AG04449 (cell line): ENCODE results near the gene ZNF609.

Experiments used
- CTCF ChIA-PET: fragments of 350-600 bp; formaldehyde crosslinking; extraction: SDS; loops from one replicate; lab custom pipeline; 2021; ENCODE audit warnings: antibody characterized with exemption; lab: Yijun Ruan, JAX
- POLR2A ChIA-PET: fragments of 400-600, 350-600 bp; formaldehyde crosslinking; extraction: SDS; loops from one replicate; lab custom pipeline; 2020; ENCODE audit warnings: antibody characterized with exemption, inconsistent platforms; lab: Yijun Ruan, JAX
- DNase-seq: peaks from one replicate; pipeline ENCODE4 v3.0.0-alpha.2; 2010; ENCODE audit warnings: low read depth, low spot score
- H3K4me3 ChIP-seq: 2 replicates; pipeline ENCODE4 v1.5.1; 2011; ENCODE audit warnings: low read depth, mild to moderate bottlenecking, control low read depth, low read length
- CTCF ChIP-seq: IDR thresholded peaks from one replicate; pipeline ENCODE4 v1.5.1; 2011; ENCODE audit warnings: mild to moderate bottlenecking, moderate library complexity, low read length, control low read depth, inconsistent platforms; ENCODE audit not compliant: insufficient read depth; ENCODE audit errors: missing control alignments

The ZNF609 gene

GRCh38 chr15:64731012-64731804 lies 270.8 kb downstream of the ZNF609 start:
- CTCF ChIA-PET, result interaction anchor here (0.5 to 25.3 kb wide), 35 partner anchors 11 to 669 kb away, joined by 3 to 690 read pairs (median 6); partner anchors contain the start of genes ANKDD1A and PIF1
- H3K4me3 ChIP-seq, result no peak overlapping the region
- DNase-seq, result no peak
- POLR2A ChIA-PET, result no interaction called here
- TF ChIP-seq CTCF, result peak; percentile 82

GRCh38 chr15:64731805-64732151 lies 271.4 kb downstream of the ZNF609 start:
- CTCF ChIA-PET, result interaction anchor here (0.6 to 25.3 kb wide), 32 partner anchors 11 to 352 kb away, joined by 3 to 690 read pairs (median 6); partner anchors contain the start of gene ANKDD1A
- no peak for DNase-seq
- POLR2A ChIA-PET, result no interaction called here

GRCh38 chr15:64732156-64732860 lies 271.9 kb downstream of the ZNF609 start:
- ChIA-PET CTCF (interaction anchor here (0.6 to 25.3 kb wide), 30 partner anchors 10 to 369 kb away, joined by 3 to 690 read pairs (median 6); partner anchors contain the start of genes ANKDD1A and RASL12), POLR2A (no interaction called here)
- no peak for TF ChIP-seq CTCF
- no peak overlapping the region for H3K4me3 ChIP-seq
- DNase-seq, result no peak

More at GRCh38 chr15:64731805-64732151, 271.4 kb downstream of the ZNF609 start:
- no peak overlapping the region for H3K4me3 ChIP-seq
- no peak for TF ChIP-seq CTCF
